Fibroblast of skin of scalp (primary cell): ENCODE measurements around the gene AIRE. TPM values are rescaled to one million over a fixed set of nuclear protein-coding genes. Genes with fewer than 3 reads are reported as not detected.
A peak's percentile ranks its signal among the peaks of the same experiment; 100 is the strongest.
"Not testable (repeated sequence)": the region's sequence is repeated elsewhere in the genome, so short reads cannot be mapped to it uniquely, and the experiment has no call there.

Experiments used
- DNase-seq: peaks from one replicate; pipeline ENCODE4 v3.0.0-alpha.2; 2013
- polyA plus RNA-seq, 2 experiments: library from polyadenylated mRNA; unstranded; fragments of 120-200 nt; gene quantifications; one replicate each; pipeline ENCODE4 v1.2.1, GENCODE V29; 2013; ENCODE audit not compliant: insufficient read length in 2 of 2

Gene AIRE
- 0.14 TPM for polyA plus RNA-seq (2013, experiment 1 of 2; ENCODE audit: insufficient read length)
- 0.12 TPM for polyA plus RNA-seq (2013, experiment 2 of 2; ENCODE audit: insufficient read length)

DNA sequence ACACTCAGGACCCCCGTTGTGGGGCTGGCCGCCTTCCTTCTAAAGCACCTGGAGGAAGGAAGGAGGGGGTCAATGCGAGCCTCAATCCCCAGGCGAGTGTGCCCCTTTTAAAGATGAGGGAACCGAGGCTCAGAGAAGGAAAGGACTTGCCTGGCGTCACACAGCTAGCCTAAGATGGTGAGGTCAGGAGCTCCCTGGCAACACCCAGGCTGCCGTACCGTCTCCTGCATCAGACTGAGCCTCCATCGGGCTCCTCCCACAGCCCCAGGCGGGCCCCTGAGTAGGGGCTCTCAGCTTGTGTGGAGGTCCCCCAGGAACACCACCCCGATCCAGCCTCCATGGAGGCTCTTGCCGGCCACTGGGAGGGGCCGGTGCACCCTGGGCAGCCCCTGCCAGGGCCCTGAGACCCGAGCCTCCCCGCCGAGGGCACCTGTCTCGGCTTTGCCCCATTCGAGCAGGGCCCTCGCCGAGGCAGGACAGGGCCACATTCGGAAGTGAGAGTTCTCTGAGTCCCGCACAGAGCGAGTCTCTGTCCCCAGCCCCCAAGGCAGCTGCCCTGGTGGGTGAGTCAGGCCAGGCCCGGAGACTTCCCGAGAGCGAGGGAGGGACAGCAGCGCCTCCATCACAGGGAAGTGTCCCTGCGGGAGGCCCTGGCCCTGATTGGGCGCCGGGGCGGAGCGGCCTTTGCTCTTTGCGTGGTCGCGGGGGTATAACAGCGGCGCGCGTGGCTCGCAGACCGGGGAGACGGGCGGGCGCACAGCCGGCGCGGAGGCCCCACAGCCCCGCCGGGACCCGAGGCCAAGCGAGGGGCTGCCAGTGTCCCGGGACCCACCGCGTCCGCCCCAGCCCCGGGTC, at the start of gene AIRE:
Gene AIRE (plus strand): TSS at position 739 of the 855 bp plus-strand sequence. CDS start 131 bp downstream, outside the sequence.
- DNase-seq, result peak; percentile 58

DNA sequence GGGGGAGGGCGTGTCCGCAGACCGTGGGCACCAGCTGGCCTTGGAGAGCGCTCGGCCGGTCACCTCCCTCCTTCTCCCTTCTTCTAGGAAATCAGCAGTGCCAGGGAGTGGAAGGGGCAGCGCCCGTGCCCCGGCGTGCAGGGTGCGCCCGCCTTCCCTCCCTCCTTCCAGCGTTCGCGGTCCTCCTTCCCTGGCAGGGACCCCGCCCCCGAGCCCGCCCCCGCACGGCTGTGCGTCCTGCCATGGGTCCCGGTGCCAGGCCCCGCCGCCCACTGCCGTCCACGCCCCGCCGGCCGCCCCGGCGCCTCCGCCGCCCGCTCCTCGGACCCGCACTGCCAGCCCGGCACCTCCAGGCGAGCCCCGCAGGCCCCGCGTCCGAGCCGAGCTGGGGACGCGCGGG, 45.3 kb upstream of the AIRE start:
- DNase-seq, result not testable (repeated sequence)

DNA sequence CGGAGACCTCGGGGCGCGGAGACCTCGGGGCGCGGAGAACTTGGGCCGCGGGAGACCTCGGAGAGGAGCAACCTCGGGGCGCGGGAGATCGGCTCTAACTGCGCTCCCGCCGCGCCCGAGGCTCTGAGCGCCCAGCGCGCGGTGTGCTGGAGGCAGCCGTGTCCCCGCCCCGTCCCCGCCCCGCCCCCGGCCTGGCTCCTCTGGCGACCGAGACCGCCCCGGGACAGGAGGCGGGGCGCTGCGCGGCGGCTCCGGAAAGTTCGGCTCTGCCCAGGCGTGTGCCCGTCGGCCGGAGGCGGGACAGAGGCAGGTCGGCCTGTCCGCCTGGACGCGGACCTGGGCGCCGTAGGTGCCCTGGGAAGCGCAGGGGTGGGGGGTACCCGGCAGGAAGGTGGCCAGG, 44.8 kb upstream of the AIRE start, which contains the start of gene ICOSLG:
Gene ICOSLG (minus strand): TSS at position 102 of the 400 bp plus-strand sequence. CDS start 126 bp downstream, outside the sequence.
- DNase-seq, result not testable (repeated sequence)

DNA sequence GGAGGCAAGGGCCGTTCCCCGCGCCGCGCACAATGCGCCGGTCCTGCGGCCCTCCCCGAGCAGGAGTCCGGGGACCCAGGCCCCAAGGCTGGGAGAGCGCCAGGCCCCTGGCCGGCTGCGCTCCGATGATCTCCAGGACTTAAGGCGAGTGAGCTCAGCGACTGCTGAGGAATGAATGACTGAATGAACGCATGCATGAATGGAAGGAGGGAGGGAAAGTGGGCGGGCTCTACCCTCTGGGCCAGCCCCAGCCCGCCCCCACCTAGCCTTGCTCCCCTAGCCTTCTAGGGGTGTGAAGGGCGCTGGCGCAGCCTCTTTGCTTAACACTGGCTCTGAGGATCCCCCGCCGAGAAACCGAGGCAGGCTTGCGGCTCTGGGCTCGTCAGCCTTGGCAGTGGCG, 44.4 kb upstream of the AIRE start:
- DNase-seq, result not testable (repeated sequence)

DNA sequence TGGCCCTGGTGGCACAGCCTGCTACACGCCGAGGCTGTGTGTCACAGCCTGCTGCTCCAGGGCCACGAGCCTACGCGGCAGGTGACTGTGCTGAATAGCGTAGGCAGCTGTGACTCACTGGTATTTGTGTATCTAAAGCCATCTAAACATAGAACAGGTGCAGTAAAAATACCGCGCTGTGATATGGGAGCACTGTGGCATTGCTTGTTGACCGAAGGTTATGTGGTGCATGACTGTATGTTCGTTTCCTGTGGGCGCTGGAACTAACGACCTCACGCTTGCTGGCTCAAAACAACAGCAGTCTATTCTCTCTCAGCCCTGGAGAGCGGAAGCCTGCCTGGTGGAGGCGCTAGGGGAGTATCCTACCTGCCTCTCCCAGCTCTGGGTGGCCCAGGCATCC, 41.7 kb upstream of the AIRE start:
- DNase-seq, result not testable (repeated sequence)

DNA sequence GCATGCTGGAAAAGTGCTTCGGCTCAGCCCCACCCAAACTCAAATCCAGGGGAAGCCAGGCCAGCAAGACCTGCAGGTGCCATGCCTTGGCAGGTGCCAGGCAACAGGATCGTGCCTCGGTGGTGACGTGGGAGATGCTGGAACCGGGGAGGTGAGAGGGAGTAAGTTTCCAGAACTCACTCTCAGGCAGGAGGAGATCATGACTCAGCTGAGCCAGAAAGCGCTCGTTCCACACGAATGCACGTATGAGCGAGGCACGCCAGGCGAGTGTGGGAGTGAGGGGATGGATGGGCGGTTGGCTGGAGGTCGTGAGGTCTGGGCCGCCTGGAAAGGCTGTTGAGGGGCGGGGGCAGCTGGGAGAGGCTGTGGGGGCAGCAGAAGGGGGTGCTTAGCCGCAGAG, 37.8 kb upstream of the AIRE start:
- DNase-seq, result not testable (repeated sequence)

DNA sequence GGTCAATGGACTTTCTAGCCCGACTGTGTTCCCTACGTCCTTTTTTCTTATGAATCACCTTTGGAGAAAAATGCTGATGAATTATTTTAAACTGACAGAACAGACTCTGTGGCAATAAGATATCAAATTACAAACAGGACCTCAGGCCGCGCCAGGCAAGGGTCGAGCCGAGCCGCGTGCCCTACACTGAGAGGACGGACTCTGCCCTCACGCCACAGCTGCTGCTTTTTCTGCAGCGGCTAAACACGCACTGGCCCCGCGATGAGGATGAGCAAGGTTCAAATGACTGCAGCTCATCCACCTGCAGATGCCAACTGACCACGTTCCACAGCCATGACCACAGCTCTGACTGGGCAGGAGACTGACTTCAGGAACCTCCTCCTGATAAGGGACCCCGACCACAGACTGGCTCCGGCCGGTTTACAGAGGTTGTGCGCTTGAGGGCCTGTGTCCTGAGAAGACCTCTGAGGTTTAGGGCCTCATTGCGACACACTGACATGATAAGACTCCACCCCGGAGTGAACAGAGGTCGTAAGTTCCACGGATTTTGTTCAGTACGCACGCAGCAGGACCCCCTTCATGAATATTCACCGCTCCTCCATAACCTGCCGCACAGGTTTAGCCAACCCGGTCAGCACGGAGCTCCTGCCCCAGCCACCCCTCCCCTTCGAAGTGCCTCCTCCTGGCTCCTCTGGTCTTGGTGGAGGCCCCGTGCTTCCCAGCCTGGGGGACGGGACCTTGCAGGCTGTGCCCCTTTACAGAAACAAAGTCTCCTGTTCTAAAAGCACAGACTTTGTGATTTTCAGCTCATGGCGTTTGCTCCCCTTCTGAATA, 36.3 kb upstream of the AIRE start:
- DNase-seq, result not testable (repeated sequence)

DNA sequence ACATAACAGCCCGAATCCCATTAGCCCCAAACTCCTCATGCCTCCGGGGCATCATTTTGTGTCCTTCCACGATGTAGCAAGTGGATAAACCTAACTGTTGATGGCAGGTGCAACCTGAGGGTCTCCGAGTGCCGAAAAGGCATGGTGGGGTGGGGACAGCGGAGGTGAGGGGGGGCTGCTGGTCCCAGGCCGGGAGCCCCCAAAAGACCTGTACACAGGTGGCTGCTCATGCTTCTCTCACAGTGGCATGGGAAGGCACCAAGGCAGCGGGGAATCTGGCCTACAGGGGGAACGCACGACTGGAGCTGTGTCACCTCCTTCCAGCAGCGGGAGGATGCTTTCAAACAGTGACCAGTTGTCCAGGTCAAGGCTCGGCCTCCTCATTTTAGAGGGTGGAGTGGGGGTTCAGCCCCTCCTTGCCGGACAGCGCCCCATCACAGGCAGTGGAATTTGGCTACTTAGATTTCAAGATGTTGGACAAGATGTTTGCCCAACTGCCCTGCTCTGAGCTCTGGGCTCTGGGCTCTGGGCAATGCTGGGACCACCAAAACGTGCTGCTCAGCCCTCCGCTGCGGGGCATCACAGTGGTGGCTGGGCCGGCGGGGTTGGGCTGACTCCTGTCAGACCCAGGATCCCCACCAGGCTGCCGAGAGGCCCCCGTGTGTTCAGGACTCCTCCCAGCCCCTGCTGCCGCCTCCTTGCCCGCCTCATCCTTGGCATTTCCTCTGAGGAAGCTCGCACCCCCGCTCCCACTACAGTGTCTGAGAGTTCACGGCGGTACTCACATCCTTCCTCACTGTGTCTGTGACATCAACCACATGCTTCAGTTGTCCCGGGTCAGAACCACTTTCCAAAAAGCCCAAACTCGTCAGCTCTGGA, 31.6 kb upstream of the AIRE start:
- DNase-seq, result no peak

DNA sequence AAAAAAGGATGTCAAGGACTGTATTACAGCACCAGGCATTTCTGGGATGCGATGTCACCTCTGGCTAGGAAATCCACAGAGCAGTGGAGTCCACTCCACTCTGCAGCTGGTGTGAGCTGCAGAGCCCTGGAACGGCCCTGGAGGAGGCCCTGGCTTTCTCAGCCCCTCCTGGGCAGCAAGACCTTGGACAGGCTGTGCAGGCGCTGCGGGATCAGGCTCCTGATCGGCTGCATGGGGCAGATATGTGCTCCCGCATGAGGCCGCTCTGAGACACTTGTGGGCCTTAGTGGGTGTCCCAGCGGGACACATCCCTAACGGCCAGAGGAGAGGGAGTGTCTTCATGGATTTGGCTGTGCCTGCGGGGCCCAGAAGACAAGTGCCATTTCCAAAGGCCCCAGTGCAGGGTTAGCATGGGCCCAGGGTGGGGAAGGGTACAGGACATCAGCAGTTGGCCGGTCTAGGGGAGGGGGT, 30.1 kb upstream of the AIRE start:
- DNase-seq, result peak; percentile 14

DNA sequence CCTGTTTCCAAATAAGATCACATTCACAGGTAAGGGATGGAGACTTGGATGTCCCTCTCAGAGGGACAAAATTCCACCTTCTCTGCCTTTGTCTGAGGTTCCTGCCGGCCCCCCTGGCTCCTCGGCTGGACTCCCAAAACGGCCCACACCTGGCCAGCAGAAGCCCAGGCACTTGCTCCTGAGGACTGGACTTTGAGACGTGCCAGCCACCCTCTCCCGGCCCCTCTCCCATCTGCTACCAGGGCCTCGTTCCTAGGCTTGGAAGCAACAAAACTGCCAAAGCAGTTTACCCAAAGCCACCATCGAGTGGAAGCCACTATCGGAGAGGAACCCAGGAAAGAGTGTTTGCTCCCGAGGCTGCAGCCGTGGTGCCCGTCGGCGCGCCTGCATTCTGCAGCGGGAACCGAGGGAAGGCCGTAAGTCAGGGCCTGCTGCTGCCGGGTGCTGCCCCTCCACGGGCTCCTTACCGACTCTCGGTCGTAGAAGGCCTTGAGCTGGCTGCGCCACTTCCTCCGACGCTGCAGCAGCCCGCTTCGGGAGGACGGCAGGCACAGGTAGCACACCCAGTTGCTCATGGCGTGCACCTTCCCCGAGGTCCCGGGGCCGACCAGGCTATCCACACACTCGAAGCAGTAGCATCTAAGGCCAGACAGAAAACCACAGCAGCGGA, 27.5 kb upstream of the AIRE start:
- DNase-seq, result no peak

DNA sequence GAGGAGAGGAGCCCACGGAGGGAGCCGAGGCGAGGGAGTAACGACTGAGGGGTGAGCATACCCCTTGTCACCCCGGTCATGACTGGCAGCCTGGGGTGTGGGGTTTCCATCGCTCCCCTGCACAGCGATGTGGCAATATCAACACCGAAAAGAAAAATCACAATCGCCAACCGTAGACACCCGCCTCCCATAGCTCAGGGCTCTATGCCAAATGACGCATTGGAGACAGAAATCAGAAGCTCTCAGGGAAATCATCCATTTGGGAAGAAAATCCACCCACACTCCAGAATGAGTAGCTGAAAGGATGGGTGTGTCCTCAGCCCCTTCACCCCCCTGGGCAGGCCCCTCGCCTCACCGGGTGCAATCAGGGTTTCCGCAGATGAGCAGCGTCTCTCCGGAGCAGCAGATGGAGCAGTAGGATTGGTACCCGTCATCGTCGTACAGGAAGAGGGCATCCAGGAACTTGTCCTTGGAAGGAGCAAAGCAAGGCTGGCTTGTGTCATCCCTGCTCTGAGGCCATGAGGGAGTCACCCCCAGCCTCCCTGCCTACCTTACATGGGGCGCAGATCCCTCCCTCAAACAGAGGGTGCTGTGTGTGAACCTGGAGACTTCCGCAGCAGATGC, 26.5 kb upstream of the AIRE start:
- DNase-seq, result no peak

DNA sequence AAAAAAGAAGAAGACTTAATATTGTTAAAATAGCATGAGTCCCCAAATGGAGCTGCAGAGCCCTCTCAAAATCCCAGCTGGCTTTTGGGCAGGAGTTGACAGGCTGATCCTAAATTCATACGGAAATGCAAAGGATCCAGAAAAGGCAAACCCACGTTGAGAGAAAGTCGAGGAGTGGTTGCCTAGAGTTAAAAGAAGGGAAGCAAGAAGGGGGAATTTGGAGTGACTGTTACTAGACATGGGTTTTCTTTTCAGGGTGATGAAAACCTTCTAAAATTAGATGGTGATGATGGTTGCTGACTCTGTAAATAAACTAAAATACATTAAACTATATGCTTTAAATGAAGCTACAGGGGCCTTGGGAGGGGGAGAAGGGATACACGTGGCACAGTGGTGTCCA, 25.6 kb upstream of the AIRE start:
- no peak for DNase-seq

DNA sequence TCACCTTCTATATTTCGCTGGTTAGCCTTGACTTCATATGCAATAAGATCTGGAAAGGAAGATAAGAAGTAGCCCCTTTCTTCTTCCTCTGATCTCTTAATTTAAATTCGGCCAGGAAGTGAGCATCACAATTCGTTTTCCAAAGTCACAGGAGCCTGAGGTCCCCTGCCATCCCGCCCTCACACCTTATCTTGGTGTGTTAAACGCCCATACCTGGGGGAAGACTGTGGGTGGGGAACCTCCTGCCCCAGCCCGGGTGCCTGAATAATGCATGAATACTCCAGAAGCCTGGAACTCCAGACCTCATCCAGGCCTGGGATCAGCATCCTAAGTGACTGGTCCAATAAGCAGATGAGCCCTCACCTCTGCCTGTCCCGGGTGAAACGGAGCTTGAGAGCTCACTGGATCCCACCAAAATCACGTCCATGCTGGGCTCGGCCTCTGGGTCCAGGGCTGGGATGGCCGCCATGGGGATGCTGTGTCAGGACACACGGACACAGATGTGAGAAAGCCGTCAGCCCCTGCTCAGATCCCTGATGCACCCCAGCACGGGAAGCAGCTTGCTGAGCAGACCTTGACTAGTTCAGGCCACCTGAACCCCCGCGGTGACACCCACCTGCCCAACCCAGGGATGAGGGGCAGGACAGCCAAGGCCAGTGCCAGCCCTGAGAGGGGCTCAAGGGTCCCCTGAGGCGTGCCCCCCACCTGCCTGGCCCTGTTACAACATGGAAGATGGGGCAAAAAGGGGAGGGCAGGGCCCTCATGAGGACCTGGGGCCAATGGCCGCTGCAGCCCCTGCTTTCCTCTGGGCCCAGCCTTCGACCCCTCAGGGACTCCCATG, 24.7 kb upstream of the AIRE start:
- DNase-seq, result no peak

DNA sequence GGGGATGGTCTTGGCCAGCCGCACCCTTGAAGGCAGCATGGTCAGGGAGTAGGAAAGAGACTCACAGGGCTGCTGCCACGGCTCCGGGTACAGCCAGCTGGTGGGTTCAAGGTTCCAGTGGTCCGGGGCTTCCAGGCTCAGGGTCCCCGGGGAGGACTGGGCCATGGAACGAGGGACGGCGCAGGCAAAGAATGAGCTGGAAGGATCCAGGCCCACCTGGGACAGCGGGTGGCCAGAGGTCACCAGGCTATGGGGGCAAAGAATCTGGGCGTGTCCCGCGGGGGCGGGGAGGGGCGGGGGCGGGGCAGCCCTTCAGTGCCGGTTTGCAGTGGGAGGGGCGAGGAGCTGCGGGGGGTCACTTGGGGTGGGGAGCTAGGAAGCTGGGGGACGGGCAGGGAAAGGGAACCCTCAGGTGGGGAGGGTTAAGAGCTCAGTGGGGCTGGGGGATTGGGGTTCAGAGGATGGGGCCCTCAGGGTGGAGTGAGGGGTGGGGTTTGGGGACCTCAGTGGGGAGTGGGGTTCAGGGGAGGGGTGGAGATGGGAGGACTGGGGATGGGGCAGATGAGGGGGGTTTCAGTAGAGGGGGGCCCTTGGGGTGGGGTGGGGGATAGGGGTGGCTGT, 23.9 kb upstream of the AIRE start, which contains the start of gene DNMT3L:
Gene DNMT3L (minus strand): TSS at position 223 of the 621 bp plus-strand sequence. CDS start 638 bp downstream, outside the sequence.
- DNase-seq, result no peak

DNA sequence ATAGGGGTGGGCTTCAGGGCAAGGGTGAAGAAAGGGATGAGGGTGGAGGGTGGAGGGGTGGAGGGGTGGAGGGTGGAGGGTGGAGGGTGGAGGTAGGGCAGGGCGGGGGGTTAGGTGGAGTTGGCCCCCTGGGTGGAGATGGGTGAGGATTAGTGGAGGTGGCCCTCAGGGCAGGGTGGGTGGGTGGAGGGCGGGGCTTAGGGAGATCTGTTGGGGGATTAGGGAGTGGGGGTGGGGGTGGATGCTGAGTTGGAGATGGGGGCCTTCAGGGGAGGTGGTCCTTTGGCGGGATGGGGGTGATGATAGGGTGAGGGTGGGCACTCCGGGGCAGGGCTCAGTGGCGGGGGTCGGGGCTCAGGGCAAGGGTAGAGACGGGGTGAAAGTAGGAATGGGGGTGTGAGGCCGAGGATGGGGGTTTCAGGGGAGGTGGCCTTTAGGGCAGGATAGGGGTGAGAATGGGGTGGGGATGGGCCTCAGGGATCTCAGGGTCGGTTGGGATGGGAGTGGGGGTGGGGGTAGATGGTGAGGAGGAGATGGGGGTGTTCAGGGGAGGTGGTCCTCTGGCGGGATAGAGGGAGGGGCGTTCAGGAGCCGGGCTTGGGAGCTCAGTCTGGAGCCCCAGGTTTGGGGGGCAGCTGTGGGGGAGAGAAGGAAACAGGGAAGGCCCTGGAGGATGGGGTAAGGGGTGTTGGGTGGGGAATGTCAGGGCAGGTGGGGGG, 23.2 kb upstream of the AIRE start:
- DNase-seq, result no peak

DNA sequence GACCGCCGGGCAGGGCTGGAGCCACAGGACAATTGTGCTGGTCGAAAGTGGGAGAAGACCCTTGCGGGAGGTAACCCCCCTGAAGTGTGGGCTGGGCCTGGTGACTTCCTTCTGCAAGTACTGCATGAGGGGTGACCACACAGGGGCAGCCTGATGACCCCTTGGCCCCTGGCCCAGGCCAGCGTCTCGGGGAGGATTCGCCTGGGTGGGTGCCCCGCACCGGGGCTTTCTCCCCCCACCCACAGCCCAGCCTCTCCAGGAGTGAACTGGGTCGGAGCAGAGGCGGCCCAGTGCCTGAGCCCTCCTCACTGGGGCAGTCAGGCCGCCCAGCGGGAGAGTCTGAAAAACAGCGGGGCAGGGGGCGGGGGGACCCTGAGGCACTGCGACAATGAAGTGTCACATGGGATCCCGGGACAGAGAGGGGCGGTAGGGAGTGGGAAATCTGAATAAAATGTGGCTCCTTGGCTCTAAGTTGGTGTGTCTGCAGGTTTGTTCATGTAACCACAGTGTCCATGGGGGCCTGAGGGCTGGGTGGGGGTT, 22.4 kb upstream of the AIRE start:
- DNase-seq, result no peak

DNA sequence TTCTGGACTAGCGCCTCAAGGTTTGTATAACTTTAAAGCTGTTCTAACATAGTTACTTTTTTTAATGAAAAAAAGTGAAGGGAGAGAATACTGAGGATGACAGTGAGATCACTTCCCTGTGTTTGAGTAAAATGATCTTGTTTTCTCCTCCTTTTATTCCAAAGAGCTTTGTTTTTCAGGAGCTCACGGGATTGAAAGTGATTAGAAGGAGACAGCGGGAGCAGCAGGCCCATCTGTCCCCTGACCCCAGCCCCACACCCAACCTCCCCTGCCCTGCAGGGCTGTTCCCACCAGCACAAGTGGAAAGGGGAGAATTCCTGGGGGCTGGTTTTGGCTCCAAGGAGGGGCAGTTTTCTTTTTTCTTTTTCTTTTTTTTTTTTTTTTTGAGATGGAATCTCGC, 21.9 kb upstream of the AIRE start:
- DNase-seq, result no peak

DNA sequence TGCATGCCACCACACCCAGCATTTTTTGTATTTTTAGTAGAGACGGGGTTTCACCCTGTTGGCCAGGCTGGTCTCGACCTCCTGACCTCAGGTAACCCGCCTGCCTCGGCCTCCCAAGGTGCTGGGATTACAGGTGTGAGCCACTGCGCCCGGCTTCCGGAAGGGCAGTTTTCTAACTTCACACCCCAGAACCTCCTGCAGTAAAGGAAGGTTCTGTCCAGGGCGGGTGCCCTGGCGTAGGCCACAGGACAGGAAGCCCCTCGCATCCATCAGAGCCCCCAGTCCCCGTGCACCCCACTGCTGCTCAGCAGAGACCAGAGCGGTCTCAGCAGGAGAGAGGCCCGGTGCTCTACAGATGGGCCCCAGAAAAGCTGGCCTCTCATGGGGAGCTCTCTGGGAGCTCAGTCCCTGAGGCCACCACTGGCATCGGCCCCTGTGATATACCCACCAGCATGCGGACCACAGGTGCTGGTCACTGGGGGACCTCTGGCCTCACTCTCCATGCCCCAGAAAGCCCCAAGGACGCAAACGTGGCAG, 19.9 kb upstream of the AIRE start:
- no peak for DNase-seq
